Measurements from ENCODE around the gene ARID4A. TPM values are rescaled to one million over a fixed set of nuclear protein-coding genes. Genes with fewer than 3 reads are reported as not detected.

ARID4A gene
- total RNA-seq, 4 donors from 2014 or later, result 9.9 to 19.3 (median 13.4) TPM

Small RNAs within 50 kb of the gene (small RNA-seq; reads per million reads assigned to genes)
- 0 reads per million in 4 donors for gene RNU6-341P

Other genes with a start within 250 kb of the ARID4A start
- 1 to 10 TPM in 3 of 4 donors, under 1 TPM in 1; 0.44 to 4.4 (median 2.4) TPM for gene ARMH4, start 146.3 kb upstream of the ARID4A start, total RNA-seq
- 10 to 100 TPM; 19.2 to 62.6 (median 39.4) TPM for gene ACTR10, start 98.4 kb upstream of the ARID4A start, total RNA-seq
- gene PSMA3, start 53.7 kb upstream of the ARID4A start, total RNA-seq, result 100 to 1,000 TPM in 3 of 4 donors, 10 to 100 TPM in 1; 73.6 to 157 (median 119) TPM
- not detected for gene TOMM20L, start 97.4 kb downstream of the ARID4A start, total RNA-seq
- gene TIMM9, start 129.0 kb downstream of the ARID4A start, total RNA-seq, result 10 to 100 TPM; 34.0 to 65.0 (median 59.0) TPM
- 10 to 100 TPM in 3 of 4 donors, 1 to 10 TPM in 1; 9.6 to 16.8 (median 13.9) TPM for gene KIAA0586, start 129.2 kb downstream of the ARID4A start, total RNA-seq